Measurements from ENCODE around the gene FLT1.

GRCh38 chr13:28283600-28283999, 211.3 kb downstream of the FLT1 start:
- no peak for TF ChIP-seq GATA2 (IDR thresholded peaks at IDR 0.05; ENCODE audit: low read depth, low read length)
- no peak for TF ChIP-seq GATA3 (IDR thresholded peaks at IDR 0.05; ENCODE audit: low read depth, low read length)

All from SH-SY5Y (cell line).